Measurements from ENCODE around the gene EML4.

The EML4 gene

DNA sequence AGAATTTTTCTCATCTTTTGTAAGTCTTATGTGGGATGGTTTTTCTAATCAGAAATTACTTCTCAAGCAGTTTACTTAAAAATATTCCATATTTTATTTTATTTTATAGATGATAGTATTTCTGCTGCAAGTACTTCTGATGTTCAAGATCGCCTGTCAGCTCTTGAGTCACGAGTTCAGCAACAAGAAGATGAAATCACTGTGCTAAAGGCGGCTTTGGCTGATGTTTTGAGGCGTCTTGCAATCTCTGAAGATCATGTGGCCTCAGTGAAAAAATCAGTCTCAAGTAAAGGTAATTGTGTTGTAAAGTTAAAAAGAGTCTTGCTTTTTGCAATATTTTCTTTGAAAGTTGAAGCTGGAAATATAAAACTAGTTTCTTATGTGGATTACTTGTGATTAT is 76.2 kb downstream of the EML4 start:
- H3K4me3 ChIP-seq (ENCODE audit: low read length), result no peak overlapping the region
- TF ChIP-seq, protein P1, sequence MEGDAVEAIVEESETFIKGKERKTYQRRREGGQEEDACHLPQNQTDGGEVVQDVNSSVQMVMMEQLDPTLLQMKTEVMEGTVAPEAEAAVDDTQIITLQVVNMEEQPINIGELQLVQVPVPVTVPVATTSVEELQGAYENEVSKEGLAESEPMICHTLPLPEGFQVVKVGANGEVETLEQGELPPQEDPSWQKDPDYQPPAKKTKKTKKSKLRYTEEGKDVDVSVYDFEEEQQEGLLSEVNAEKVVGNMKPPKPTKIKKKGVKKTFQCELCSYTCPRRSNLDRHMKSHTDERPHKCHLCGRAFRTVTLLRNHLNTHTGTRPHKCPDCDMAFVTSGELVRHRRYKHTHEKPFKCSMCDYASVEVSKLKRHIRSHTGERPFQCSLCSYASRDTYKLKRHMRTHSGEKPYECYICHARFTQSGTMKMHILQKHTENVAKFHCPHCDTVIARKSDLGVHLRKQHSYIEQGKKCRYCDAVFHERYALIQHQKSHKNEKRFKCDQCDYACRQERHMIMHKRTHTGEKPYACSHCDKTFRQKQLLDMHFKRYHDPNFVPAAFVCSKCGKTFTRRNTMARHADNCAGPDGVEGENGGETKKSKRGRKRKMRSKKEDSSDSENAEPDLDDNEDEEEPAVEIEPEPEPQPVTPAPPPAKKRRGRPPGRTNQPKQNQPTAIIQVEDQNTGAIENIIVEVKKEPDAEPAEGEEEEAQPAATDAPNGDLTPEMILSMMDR (conservative IDR thresholded peaks at IDR 0.05; ENCODE audit: low read length), result no peak

DNA sequence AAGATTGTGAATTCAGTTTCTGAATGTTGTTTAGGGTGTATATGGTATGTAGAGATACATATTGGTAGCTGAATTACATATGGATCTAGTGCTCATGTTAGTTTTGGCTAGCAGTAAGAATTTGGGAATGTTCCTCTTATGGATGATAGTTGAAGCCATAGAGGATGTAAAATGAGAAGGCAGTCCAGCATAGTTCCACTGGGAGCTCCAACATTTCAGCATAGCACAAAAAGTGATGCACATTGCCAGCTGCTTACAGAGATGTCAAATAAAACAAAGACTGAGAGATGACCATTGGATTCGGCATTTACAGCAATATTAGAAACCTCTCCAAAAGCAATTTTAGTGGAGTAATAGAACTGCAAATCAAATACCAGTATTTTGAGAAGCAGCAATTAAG is 77.4 kb downstream of the EML4 start:
- DNase-seq (ENCODE audit: low read depth), result no peak
- TF ChIP-seq, protein P1 (conservative IDR thresholded peaks at IDR 0.05; ENCODE audit: low read length), result no peak
- no peak overlapping the region for H3K4me3 ChIP-seq (ENCODE audit: low read length)

More for the DNA sequence above, 76.2 kb downstream of the EML4 start:
- DNase-seq (ENCODE audit: low read depth), result no peak

DNA sequence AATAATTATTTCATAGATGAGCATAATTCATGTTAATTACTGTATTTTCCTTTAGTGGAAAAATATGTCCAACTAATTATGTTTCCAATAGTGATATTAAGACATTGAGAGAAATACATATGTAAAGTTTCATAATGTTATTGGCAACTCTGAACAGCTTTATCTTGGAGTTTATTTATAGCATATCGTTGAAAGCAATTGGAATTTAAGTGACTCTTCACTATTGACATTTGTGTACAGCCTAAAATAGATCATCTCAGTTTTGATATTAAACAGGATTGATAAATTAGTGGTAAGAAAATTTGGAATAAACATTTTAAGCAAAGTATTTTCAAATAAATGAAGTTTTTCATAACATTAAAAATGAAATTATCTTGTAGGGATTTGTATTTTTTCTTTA is 79.7 kb downstream of the EML4 start:
- DNase-seq (ENCODE audit: low read depth), result no peak
- TF ChIP-seq, protein P1 (conservative IDR thresholded peaks at IDR 0.05; ENCODE audit: low read length), result no peak

DNA sequence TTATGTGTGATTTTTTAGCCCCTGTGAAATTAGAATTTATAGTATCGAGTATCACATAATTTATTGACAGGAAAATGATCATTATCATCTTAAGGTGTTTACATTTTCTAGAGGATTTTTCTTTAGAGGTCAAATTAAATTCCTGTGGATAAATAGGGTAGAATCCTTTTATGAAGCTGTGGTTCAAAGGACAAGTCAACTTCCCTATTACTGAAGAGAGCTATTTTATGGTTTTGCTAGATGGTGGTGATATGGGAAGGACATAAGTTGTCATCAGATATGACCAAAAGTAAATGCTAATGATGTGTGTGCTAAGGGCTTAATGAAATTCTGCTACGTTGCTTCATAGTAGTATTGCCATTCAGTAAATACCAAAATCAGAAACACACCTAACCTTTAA is 80.1 kb downstream of the EML4 start:
- TF ChIP-seq, protein P1 (conservative IDR thresholded peaks at IDR 0.05; ENCODE audit: low read length), result no peak
- DNase-seq (ENCODE audit: low read depth), result no peak
- no peak overlapping the region for H3K4me3 ChIP-seq (ENCODE audit: low read length)

More for the DNA sequence above, 79.7 kb downstream of the EML4 start:
- H3K4me3 ChIP-seq (ENCODE audit: low read length), result no peak overlapping the region

DNA sequence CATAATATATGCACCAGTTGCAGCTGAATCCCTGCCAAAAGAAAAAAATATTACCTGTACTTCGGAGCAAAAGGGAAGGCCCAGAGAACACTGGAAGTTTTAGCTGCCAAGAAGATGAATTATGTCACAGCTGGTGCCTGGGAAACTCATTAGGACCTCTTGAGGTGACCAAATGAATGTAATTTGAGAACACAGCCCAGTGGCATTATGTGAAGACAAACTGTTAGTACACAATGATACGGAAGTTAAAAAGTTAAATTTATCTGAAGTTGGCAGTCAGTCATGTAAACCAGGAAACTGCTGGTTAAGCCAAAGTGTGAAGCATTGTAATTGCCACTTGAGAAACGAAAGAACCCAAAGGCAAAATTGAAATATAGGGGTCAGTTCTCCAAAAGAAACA is 80.7 kb downstream of the EML4 start:
- no peak overlapping the region for H3K4me3 ChIP-seq (ENCODE audit: low read length)
- TF ChIP-seq, protein P1 (conservative IDR thresholded peaks at IDR 0.05; ENCODE audit: low read length), result no peak
- DNase-seq (ENCODE audit: low read depth), result no peak

DNA sequence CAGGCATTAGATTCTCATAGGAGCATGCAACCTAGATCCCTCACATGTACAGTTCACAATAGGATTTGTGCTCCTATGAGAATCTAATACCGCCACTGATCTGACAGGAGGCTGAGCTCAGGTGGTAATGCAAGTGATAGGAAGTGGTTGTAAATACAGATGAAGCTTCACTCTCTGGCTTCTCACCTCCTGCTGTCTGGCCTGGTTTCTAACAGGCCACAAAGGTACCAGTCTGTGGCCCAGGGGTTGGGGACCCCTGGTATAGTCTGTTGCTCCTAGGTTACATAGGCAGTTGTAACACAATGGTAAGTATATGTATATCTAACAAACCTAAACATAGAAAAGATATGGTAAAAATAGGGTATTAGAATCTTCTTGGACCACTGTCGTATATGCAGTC is 81.8 kb downstream of the EML4 start:
- no peak for DNase-seq (ENCODE audit: low read depth)
- H3K4me3 ChIP-seq (ENCODE audit: low read length), result no peak overlapping the region
- TF ChIP-seq, protein P1 (conservative IDR thresholded peaks at IDR 0.05; ENCODE audit: low read length), result no peak

DNA sequence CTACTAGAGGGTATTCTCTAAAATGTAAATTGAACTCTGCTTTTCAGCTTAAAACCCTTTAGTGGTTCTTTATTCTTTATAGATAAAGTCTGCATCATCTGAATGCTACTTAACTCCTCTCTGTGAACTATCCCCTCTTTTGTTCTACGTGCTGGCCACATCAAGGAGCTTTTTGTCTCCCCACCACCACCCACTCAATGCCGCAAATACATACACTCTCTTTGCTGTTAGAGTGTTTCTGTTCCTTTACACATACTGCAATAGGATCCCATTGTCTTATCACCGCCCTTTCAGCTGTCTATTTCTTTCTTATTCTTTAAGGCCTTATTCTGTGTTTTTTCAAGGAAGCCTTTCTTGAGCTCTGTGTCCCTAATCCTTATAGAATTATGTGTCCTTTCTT is 83.3 kb downstream of the EML4 start:
- no peak overlapping the region for H3K4me3 ChIP-seq (ENCODE audit: low read length)
- TF ChIP-seq, protein P1 (conservative IDR thresholded peaks at IDR 0.05; ENCODE audit: low read length), result no peak
- DNase-seq (ENCODE audit: low read depth), result no peak
